GM12873 (cell line): ENCODE results near the gene CUL3.

Source experiments
- TF ChIP-seq, protein P1 (sequence below): IDR thresholded peaks from 2 replicates; pipeline ENCODE4 v1.5.1; 2012; ENCODE audit warnings: low read depth, mild to moderate bottlenecking, moderate library complexity, low read length, control low read depth; ENCODE audit not compliant: insufficient read depth; ENCODE audit errors: missing control alignments

Gene CUL3

DNA sequence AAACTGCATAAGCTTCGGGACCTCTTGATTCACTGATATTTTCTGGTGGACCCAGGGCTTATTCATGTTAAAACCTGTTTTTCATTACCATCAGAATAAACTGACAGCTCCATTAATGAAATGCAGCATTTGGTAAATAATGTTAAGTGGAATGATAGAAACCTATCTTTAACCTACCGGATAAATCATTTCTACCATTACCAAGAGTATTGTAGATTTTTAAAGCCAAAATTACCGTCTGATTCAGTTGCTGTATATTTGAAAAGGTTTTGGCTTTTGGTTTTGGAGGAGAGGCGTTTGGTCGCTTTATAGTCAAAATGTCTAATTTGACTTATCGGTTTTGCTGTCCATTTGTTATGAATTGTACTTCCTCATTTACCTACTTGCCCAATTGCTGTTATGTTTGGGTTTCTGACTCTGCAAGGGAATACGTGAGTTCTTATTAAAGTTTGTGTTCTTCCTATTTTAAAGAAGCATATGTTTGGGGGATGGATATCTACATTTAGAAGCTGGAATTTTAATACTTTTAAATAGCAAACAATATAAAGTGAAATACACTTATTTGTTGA, 1.0 kb upstream of the CUL3 start:
- TF ChIP-seq, protein P1, sequence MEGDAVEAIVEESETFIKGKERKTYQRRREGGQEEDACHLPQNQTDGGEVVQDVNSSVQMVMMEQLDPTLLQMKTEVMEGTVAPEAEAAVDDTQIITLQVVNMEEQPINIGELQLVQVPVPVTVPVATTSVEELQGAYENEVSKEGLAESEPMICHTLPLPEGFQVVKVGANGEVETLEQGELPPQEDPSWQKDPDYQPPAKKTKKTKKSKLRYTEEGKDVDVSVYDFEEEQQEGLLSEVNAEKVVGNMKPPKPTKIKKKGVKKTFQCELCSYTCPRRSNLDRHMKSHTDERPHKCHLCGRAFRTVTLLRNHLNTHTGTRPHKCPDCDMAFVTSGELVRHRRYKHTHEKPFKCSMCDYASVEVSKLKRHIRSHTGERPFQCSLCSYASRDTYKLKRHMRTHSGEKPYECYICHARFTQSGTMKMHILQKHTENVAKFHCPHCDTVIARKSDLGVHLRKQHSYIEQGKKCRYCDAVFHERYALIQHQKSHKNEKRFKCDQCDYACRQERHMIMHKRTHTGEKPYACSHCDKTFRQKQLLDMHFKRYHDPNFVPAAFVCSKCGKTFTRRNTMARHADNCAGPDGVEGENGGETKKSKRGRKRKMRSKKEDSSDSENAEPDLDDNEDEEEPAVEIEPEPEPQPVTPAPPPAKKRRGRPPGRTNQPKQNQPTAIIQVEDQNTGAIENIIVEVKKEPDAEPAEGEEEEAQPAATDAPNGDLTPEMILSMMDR: no peak

DNA sequence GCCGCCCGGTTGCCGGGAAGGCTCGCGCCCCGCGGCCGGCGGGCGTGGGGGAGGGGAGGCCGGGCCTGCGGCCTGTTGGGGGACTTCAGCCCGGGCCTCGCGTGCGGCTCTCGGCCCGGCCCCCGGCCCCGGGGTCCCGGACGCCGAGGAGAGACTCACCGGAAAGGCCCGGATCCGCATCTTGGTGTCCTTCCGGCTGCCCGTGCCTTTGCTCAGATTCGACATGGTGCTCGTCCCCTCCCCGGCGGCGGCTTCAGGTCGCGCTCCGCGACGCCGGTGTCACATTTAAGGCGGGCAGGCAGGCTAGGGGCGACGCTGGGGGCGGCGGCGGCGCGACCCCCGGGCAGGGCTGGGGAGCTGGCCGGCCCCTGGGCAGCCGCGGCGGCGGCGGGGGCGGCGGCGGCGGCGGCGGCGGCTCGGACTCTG, 365 bp downstream of the CUL3 start:
- TF ChIP-seq, protein P1: no peak

DNA sequence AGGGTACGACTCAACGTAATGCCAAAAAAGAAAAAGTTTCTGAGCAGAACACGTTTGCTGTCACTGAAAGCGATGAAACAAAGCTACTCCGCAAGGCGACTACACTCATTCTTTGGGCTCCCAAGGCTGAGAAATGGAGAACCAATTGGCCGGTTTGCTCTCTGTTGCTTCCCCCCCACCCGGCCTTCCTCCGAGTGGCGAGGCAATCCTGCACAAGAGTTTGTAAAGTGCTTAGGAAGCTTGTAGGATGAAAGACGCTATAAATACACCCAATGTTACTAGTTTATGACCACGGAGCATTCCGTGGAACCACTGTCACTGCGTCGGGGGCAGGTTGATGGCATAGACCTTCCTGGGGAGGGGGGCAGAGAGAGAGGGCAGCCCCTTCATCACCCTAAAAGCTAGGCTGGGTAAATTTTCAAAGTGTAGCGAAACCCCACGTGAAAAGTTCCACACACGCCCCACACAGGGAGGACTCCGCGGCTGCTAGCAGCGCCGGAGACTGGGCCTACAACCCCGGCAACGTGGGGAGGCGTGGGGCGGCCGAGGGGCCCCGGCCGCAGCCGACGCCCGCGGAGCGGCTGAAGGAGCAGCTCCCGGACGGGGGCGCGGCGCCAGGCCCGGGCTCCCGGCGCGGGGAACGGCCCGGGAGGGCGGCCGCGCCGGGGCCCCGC, 915 bp downstream of the CUL3 start:
- TF ChIP-seq, protein P1: no peak

DNA sequence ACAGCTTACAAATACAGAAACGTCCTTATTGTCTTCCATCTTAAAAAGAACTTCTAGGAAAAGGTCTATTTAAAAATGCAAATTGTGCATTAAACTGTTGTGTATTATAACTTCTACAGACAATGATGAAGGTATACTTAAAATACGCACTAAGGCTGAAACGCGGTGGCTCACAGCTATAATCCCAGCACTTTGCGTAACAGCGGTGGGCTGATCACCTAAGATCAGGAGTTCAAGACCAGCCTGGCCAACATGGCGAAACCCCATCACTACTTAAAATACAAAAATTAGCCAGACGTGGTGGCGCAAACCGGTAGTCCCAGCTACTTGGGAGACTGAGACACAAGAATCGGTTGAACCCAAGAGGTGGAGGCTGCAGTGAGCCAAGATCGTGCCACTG, 4.9 kb downstream of the CUL3 start:
- TF ChIP-seq, protein P1: no peak

DNA sequence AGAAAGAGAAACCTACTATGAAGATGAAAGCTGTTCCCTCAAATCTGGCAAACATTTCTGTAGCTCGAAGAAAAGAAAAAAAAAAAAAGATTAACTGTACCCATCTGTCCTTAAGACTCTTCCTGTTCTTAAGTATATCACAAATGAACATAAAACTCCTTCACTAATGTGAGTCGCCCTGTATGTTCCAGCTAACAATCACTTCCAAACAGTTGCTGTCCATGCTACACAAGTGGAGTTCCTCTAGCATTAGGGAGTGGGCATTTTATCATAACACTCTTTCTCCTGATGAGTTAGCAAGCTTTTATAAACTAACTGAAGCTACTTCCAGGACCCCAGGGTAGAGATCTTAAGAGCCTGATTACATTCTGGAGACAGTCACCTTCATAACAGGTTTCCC, 5.8 kb downstream of the CUL3 start:
- TF ChIP-seq, protein P1: no peak

DNA sequence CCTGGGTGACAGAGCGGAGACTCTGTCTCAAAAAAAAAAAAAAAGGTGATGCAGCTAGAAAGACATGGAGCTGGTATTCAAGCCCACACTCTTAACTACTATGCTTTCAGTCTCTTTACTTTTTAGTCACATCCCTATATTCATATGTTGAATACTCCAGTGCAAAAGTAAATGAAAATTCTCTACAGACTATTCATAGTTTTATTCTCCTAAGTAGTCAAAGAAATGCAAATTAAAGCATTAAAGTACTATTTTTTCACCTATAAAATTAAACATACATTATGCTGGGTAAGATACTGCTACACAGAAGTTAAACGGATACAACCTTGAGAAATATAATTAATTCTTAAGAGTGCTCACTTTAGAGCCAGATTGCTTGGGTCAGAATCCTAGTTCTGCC, 7.6 kb downstream of the CUL3 start:
- TF ChIP-seq, protein P1: no peak

DNA sequence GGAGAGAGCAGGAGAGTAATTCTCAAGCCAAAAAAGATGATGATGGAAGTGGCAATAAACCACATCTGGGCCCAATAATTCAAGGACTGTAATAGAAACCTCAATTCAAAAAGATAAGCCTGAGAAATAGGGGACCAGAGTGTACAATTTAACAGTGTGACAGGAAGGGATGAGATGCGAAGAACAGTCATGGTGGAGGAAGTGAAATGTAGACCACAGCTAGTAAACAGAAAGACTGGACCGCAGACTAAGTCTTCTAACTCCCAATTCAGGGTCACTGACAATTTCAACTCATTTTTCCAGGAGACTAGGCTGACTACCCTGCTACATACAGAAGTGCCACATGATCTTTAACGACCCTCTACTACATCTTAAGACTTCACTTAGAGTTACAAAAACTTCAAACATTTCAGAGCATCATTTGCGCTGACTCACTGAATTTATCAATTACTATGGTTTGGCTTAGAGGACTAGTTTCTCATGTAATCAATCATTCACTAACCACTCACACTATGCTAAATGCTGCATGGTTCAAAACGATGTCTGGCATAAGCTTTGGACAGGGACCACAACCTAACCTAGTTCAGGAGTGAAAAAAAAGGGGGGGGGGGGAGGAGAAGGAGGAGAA, 9.0 kb downstream of the CUL3 start:
- TF ChIP-seq, protein P1: no peak
